Thyroid gland (tissue), 4 donors: Measurements from ENCODE around the gene SMCHD1. TPM values are rescaled to one million over a fixed set of nuclear protein-coding genes. Genes with fewer than 3 reads are reported as not detected.
"Not testable (repeated sequence)": the region's sequence is repeated elsewhere in the genome, so short reads cannot be mapped to it uniquely, and the experiment has no call there.

Experiments used
- DNase-seq, 2 donors: peaks; one replicate each; pipeline ENCODE4 v3.0.0-alpha.2; 2019
- H3K27ac ChIP-seq, 3 donors: fragments of 200-600 bp; sonication (generic); 1 replicate in 2 of 3; 2 replicates in 1 of 3; pipeline ENCODE4 v1.5.1; 2016 to 2019; ENCODE audit warnings: mild to moderate bottlenecking in 1 of 3, moderate library complexity in 1 of 3
- H3K27me3 ChIP-seq: fragments of 200-600 bp; sonication (generic); one replicate; pipeline ENCODE4 v1.5.1; 2019
- H3K36me3 ChIP-seq, 2 donors: fragments of 200-600 bp; sonication (generic); one replicate each; pipeline ENCODE4 v1.5.1; 2016 to 2019
- H3K4me1 ChIP-seq, 2 donors: fragments of 200-600 bp; sonication (generic); one replicate each; pipeline ENCODE4 v1.5.1; 2017 to 2019
- H3K4me3 ChIP-seq, 3 donors: fragments of 200-600 bp; sonication (generic); replicated peaks in 1 of 3; 1 replicate in 2 of 3; 2 replicates in 1 of 3; pipeline ENCODE4 v1.5.1; 2016; ENCODE audit warnings: mild to moderate bottlenecking in 1 of 3
- H3K9me3 ChIP-seq: fragments of 200-600 bp; sonication (generic); one replicate; pipeline ENCODE4 v1.5.1; 2017
- CTCF ChIP-seq, 6 experiments: fragments of 200-600 bp in 3 of 6; fragments of 450-650 bp in 3 of 6; sonication (generic) in 3 of 6; IDR thresholded peaks; one replicate each; pipeline ENCODE4 v1.5.1; 2016 to 2019; ENCODE audit warnings: antibody characterized with exemption in 6 of 6, mild to moderate bottlenecking in 2 of 6, inconsistent platforms in 1 of 6, moderate library complexity in 1 of 6
- POLR2A ChIP-seq, 2 donors: fragments of 450-650 bp; IDR thresholded peaks; one replicate each; pipeline ENCODE4 v1.6.1; 2017; ENCODE audit warnings: antibody characterized with exemption in 2 of 2, mild to moderate bottlenecking in 2 of 2, moderate library complexity in 1 of 2
- WGBS, 2 donors: methylation state at CpG; one replicate each; pipeline ENCODE4 v1.1.5; 2017; 5-methylcytosine and 5-hydroxymethylcytosine counted together
- intact Hi-C: fragments of 100-400 bp; cut with DNase I; formaldehyde crosslinking; loops from one replicate; pipeline ENCODE4 v1.15.1; 2023
- total RNA-seq, 4 donors: library from RNA; depleted of rRNA; stranded (reverse); fragments of >200 nt; gene quantifications; one replicate each; pipeline ENCODE4 v1.2.3, GENCODE V29; 2016

The SMCHD1 gene
- total RNA-seq, 4 donors from 2014 or later, result 70.7 to 125 (median 76.8) TPM

GRCh38 chr18:2662990-2663389, 7.5 kb downstream of the SMCHD1 start:
- Histone ChIP-seq H3K9me3 (no peaks in the 10 kb centered on the region), H3K27ac (no peak overlapping the region), H3K36me3 (peaks cover 12% of the 10 kb centered on the region in 2 donors), H3K4me3 (no peak overlapping the region), H3K4me1 (peaks cover 4 to 5% of the 10 kb centered on the region in 2 donors), H3K27me3 (no peaks in the 10 kb centered on the region)
- intact Hi-C loops, result no loop called here
- WGBS, 2 donors, result 54 to 67% methylated on average over 5 of the region's 5 CpGs
- peak in 1 of 2 donors; percentile 45 for DNase-seq
- TF ChIP-seq POLR2A (IDR thresholded peaks at IDR 0.05) (no peak), CTCF (IDR thresholded peaks at IDR 0.05) (no peak)

GRCh38 chr18:2672410-2672809, 16.9 kb downstream of the SMCHD1 start:
- WGBS, 2 donors, result 96 to 99% methylated on average over 5 of the region's 5 CpGs
- H3K27ac ChIP-seq, result no peak overlapping the region
- H3K27me3 ChIP-seq, result no peaks in the 10 kb centered on the region
- H3K36me3 ChIP-seq, result peaks cover 29 to 34% of the 10 kb centered on the region in 2 donors
- DNase-seq, result no peak
- H3K4me3 ChIP-seq, result no peak overlapping the region
- intact Hi-C loops, result no loop called here
- no peaks in the 10 kb centered on the region for H3K9me3 ChIP-seq
- H3K4me1 ChIP-seq, result no peaks in the 10 kb centered on the region
- TF ChIP-seq CTCF (IDR thresholded peaks at IDR 0.05) (no peak), POLR2A (IDR thresholded peaks at IDR 0.05) (no peak)

GRCh38 chr18:2672872-2673271, 17.3 kb downstream of the SMCHD1 start:
- Histone ChIP-seq H3K36me3 (peaks cover 26 to 30% of the 10 kb centered on the region in 2 donors), H3K9me3 (no peaks in the 10 kb centered on the region), H3K4me1 (no peaks in the 10 kb centered on the region), H3K4me3 (no peak overlapping the region), H3K27me3 (no peaks in the 10 kb centered on the region), H3K27ac (no peak overlapping the region)
- TF ChIP-seq POLR2A (IDR thresholded peaks at IDR 0.05) (no peak), CTCF (IDR thresholded peaks at IDR 0.05) (no peak)
- intact Hi-C loops, result no loop called here
- 95 to 97% methylated on average over 1 of the region's 1 CpG for WGBS, 2 donors
- DNase-seq, result no peak

- H3K36me3 ChIP-seq, H3K27me3 ChIP-seq, intact Hi-C loops, DNase-seq, H3K27ac ChIP-seq, H3K4me3 ChIP-seq, H3K4me1 ChIP-seq, H3K9me3 ChIP-seq: not testable (repeated sequence)
- WGBS, 2 donors, result 99 to 100% methylated on average over 13 of the region's 13 CpGs
Observed at GRCh38 chr18:2678933-2679332, 23.4 kb downstream of the SMCHD1 start.

- intact Hi-C loops, result no loop called here
- TF ChIP-seq CTCF (IDR thresholded peaks at IDR 0.05) (no peak), POLR2A (IDR thresholded peaks at IDR 0.05) (no peak)
- H3K36me3 ChIP-seq, result no peaks in the 10 kb centered on the region
- no peak overlapping the region for H3K4me3 ChIP-seq
- no peak for DNase-seq
- 85 to 86% methylated on average over 2 of the region's 2 CpGs for WGBS, 2 donors
- no peaks in the 10 kb centered on the region for H3K27me3 ChIP-seq
- H3K27ac ChIP-seq, result no peak overlapping the region
- no peaks in the 10 kb centered on the region for H3K9me3 ChIP-seq
- no peaks in the 10 kb centered on the region for H3K4me1 ChIP-seq
Observed at GRCh38 chr18:2680216-2680792, 24.8 kb downstream of the SMCHD1 start.
